ENCODE measurements around the gene CFAP410.
"Not testable (repeated sequence)": the region's sequence is repeated elsewhere in the genome, so short reads cannot be mapped to it uniquely, and the experiment has no call there.

CFAP410 gene

DNA sequence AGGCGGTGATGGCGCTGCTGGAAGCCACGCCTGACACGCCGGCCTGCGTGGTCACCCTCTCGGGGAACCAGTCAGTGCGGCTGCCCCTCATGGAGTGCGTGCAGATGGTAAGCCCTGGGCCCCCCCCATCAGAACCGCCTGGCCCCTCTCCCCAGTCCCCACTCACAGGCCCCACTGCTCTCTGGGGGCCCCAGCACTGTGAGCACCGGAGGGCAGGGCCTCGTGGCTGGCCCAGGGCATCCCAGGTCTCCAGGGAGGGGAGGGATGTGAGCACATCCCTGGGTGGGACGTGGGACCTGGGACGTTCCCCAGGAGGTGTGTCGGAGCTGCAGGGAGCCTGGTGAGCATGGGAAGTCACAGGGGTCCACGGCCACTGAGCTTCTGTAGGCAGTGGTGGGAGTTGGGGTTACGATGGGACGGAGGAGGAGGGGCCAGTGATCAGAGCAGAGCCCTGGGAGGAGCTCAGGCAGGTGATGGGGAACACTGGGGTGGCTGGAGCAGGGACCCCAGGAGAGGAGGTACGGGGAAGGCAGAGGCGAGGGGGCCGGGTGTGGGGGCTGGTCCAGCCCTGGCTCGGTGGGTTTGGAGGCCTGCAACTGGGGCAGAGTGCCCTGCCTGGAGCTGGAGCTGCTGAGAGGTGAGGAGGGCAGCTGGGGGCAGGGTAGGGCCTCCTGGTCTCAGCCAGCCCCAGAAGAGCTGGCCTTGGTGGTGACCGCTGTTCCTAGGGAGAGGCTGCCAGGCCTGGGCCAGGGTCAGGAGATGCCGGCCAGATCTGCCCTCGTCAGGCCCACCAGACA, 20.5 kb downstream of the CFAP410 start:
- no peak for DNase-seq (ENCODE audit: low read depth, low spot score)

DNA sequence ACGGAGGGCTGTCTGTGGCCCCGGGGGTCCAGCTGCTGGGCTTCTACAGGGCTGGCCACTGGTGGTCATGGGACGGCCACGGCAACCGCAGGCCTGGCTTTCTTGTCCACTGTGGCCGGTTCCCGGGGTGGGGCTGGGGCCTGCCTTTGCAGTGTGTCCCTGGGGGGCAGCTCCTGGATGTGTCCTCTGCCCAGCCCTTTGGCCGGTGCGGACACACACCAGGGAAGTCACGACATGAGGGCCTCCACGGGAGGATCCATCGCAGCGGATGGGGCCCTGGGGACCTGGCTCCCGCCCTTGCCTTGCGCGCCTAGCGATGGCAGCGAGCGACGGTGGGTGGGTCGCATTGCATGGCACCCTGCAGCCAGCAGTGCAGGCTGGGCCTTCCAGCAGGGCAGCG, 21.3 kb downstream of the CFAP410 start:
- no peak for DNase-seq (ENCODE audit: low read depth, low spot score)

GRCh38 chr21:44317241-44317782, 21.9 kb downstream of the CFAP410 start:
- no peak for DNase-seq (ENCODE audit: low read depth, low spot score)

DNA sequence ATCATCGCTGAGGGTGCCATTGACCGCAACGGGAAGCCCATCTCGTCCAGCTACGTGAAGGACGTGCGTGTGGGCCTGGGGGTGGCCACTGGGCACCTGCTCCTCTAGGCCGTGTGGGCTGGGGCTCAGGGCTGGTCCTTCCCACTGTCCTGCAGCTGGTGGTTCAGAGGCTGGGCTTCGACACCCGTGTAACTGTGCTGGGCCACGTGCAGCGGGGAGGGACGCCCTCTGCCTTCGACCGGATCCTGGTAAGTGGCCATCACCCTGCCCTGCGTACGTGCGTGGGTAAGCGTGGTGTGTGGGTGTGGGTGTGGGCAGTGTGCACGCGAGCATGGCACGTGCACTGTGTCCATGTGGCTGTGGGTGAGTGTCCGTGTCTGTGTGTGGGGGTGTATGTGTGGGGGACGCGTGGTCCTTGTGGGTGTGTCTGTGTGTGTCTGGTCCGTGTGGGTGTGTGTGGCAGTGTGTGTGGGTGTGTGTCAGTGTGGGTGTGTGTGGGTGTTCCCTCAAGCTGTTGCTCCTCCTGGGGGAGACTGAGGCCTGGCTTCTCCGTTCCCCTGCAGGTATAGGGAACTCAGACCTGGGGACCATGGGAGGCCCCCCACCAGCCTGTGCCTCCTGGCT, 22.8 kb downstream of the CFAP410 start:
- no peak for DNase-seq (ENCODE audit: low read depth, low spot score)

GRCh38 chr21:44315691-44316203, 23.4 kb downstream of the CFAP410 start:
- DNase-seq (ENCODE audit: low read depth, low spot score) = no peak

GRCh38 chr21:44314561-44314960, 24.6 kb downstream of the CFAP410 start:
- DNase-seq (ENCODE audit: low read depth, low spot score) = no peak

GRCh38 chr21:44314128-44314527, 25.1 kb downstream of the CFAP410 start:
- DNase-seq (ENCODE audit: low read depth, low spot score) = no peak

- DNase-seq (ENCODE audit: low read depth, low spot score) = no peak
Measured at GRCh38 chr21:44313451-44313850, 25.7 kb downstream of the CFAP410 start.

DNA sequence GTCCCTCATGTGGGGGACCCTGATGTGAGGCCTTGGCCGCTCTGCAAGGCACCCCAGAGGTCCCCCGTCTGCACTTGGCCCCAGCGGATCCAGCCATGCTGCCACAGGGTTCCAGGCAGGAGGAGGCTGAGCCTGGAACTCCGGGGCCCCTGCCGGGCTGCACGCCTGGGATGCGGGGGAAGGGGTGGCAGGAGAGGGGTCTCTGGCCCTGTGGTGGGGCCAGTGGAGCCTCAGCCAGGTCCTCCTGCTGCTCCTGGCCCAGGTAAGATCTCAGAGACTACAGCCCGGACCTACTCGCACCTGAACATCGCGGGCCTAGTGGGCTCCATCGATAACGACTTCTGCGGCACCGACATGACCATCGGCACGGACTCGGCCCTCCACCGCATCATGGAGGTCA, 26.5 kb downstream of the CFAP410 start:
- DNase-seq (ENCODE audit: low read depth, low spot score) = no peak

DNA sequence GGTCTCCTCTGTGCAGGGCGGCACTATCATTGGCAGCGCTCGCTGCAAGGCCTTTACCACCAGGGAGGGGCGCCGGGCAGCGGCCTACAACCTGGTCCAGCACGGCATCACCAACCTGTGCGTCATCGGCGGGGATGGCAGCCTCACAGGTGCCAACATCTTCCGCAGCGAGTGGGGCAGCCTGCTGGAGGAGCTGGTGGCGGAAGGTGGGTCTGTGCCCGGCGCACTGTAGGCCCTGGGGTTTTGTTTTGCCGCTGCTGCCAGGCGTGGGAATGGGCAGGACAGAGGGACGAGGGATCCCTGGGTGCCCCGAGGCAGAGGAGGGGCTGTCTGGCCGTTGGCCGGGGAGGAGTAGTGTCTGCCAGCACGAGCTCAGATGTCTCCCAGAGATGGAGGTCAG, 27.1 kb downstream of the CFAP410 start:
- no peak for DNase-seq (ENCODE audit: low read depth, low spot score)

GRCh38 chr21:44310628-44311507, 28.3 kb downstream of the CFAP410 start:
- DNase-seq (ENCODE audit: low read depth, low spot score) = no peak

GRCh38 chr21:44306936-44307704, 32.1 kb downstream of the CFAP410 start:
- no peak for DNase-seq (ENCODE audit: low read depth, low spot score)

DNA sequence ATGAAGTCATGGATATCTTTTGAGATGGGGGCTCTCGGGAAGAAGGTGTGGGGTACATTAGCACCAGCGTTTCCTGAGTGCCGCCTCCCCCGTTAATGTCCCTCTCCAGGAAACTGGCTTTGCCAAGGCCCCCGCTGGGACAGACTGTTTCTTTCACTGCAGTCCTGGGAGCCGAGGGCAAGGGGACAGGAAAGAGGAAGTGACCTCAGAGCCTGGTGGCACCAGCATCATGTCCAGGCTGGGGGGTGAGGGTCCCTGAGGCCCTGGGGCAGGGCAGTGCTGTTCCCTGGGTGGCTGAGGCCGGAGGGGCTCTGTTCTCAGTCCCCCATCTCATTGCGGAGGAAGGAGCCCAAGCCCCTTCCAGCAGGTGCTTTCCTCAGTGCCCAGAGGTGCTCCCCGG, 33.5 kb downstream of the CFAP410 start:
- DNase-seq (ENCODE audit: low read depth, low spot score) = no peak

DNA sequence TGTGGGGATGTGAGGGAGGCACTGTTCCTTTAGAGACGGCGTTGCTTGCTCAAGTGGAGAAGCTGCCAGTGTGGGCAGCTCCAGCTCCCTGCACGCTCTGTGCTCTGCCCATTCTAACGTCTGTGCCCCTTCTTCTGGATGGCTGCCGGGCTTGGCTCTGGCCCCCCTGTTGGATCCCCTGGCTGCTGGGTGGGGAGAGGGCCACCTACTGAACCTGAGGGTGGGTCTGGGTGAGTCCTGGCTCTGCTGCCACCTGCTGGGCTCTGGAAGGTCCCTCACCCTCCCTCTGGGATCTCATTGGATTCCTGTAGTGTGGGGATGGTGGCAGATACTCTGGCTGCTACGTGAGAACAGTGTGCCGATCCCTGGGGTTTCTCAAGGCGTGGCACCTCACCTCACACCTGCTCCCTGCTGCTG, 34.3 kb downstream of the CFAP410 start:
- no peak for DNase-seq (ENCODE audit: low read depth, low spot score)

DNA sequence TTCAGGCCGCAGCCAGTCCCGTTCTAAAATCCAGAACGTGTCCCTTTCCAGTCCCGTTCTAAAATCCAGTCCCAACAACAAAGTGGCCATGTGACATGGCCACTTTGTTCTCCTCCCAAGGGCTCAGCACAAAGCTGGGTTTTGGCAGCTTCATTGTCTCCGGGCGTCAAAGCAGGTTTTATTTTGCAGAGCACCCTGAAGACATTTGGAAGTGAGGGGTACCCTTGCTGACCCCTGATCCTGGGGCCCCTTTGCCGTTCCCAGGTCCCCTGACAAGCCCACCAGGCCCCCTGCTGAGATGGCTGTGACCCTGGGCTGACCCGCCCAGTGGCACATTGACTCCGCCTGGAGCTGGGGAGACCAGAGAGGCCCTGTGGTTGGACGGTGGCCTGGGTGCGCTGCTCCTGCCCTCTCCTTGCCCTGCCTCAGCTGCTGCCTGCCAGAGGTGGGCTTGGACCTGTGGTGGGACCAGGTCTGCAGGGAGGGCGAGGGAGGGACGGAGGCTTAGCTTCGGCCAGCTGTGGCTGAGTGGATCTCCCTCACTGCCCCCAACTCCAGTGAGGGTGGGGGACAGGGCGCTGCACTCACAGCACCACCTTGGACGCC, 35.1 kb downstream of the CFAP410 start:
- no peak for DNase-seq (ENCODE audit: low read depth, low spot score)

GRCh38 chr21:44303490-44303981, 35.7 kb downstream of the CFAP410 start:
- DNase-seq (ENCODE audit: low read depth, low spot score) = no peak

DNA sequence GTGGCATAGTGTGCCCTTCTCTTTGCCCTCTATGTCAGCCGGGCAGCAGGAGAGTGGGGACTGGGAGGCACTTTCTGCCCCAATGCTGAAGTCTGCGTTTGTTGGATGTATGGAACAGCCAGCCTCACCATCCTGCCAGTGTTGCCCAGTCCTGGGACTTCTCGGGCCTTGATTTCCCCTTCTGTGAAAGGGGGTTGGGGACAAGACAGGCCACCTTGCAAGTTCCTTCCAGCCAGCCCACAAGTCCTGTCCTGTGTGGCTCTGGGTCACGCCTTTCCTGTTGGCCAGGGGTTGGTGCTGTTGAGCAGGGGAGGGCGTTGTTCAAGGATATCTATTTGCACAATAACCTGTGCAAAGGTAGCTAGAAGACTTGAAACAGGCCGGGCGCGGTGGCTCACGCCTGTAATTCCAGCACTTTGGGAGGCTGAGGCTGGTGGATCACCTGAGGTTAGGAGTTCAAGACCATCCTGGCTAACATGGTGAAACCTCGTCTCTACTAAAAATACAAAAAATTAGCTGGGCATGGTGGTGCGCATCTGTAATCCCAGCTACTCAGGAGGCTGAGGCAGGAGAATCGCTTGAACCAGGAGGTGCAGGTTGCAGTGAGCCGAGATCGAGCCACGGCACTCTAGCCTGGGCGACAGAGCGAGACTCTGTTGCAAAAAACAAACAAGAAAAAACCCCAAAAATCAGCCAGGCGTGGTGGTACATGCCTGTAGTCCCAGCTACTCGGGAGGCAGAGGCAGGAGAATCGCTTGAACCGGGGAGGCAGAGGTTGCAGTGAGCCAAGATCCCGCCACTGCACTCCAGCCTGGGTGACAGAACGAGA, 36.4 kb downstream of the CFAP410 start:
- not testable (repeated sequence) for DNase-seq (ENCODE audit: low read depth, low spot score)

GRCh38 chr21:44301961-44302406, 37.2 kb downstream of the CFAP410 start:
- DNase-seq (ENCODE audit: low read depth, low spot score) = no peak

DNA sequence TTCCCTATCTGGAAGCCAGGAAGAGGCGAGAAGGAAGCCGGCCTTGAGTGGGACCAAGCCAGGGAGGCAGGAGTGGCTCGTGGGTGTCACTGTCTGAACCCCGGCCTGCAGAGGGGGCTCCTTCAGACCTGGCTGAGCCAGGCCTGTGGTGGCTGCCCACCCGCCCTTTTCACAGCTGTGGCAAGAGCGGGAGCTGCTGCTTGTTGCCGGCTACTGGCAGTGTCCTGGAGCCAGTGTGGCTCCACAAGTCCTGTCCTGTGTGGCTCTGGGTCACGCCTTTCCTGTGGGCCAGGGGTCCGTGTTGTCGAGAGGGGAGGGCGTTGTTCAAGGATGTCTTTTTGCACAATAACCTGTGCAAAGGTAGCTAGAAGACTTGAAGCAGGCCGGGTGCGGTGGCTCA, 38.0 kb downstream of the CFAP410 start:
- no peak for DNase-seq (ENCODE audit: low read depth, low spot score)
